Liver (tissue), 3 donors: ENCODE data around the gene ZNF454.

Experiments
- ATF3 ChIP-seq: IDR thresholded peaks from 2 replicates; pipeline ENCODE4 v1.6.1; 2016; ENCODE audit warnings: antibody characterized with exemption
- EGR1 ChIP-seq, 2 donors: IDR thresholded peaks; 2 replicates each; pipeline ENCODE4 v1.6.1; 2016 to 2018; ENCODE audit warnings: antibody characterized with exemption in 2 of 2, low read depth in 2 of 2
- GABPA ChIP-seq, 2 donors: IDR thresholded peaks in 1 of 2; conservative IDR thresholded peaks in 1 of 2; 2 replicates each; pipeline ENCODE4 v1.6.1; 2016; ENCODE audit warnings: antibody characterized with exemption in 2 of 2, mild to moderate bottlenecking in 1 of 2, moderate library complexity in 1 of 2
- HNF4G ChIP-seq: IDR thresholded peaks from 2 replicates; pipeline ENCODE4 v1.6.1; 2016; ENCODE audit warnings: antibody characterized with exemption
- JUND ChIP-seq, 2 donors: IDR thresholded peaks; 2 replicates each; pipeline ENCODE4 v1.6.1; 2016; ENCODE audit warnings: antibody characterized with exemption in 2 of 2
- YY1 ChIP-seq: IDR thresholded peaks from 2 replicates; pipeline ENCODE4 v1.6.1; 2016; ENCODE audit warnings: antibody characterized with exemption, mild to moderate bottlenecking
- TF ChIP-seq, protein P1 (sequence below): fragments of 150-350 bp; IDR thresholded peaks from 2 replicates; pipeline ENCODE4 v1.5.1; 2017; ENCODE audit warnings: improper control_type of control experiment, low read depth, low read length; ENCODE audit not compliant: missing input control
- TF ChIP-seq, protein P2 (sequence below): IDR thresholded peaks from 2 replicates; pipeline ENCODE4 v1.6.1; 2016; ENCODE audit warnings: antibody characterized with exemption
- donor health status: healthy.
- donor health status: healthy.

DNA sequence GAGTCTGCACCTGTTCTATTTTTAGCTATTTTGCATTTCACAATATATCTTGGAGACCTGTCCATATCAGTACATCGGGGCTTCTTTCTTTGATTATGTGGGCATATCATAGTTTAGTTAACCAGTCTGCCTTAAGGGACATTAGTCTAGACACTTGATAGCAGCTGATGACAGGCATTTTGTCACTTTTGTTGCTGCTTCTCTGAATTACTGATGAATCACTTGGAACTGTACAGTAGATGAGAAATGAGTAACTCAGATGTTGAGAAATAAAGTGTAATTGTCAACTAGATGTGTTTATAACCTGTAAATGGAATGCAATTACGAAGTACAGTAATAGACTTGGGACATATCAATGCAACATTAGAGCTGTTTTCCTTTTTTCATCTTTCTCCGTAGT, 38.1 kb upstream of the ZNF454 start:
- TF ChIP-seq EGR1 (IDR thresholded peaks at IDR 0.05; ENCODE audit: low read depth in 2 of 2) (no peak), YY1 (no peak), HNF4G (no peak), ATF3 (no peak), GABPA (IDR thresholded peaks at IDR 0.05 in 1 of 2, conservative IDR thresholded peaks at IDR 0.05 in 1 of 2) (no peak), JUND (IDR thresholded peaks at IDR 0.05) (no peak)
- TF ChIP-seq, protein P1, sequence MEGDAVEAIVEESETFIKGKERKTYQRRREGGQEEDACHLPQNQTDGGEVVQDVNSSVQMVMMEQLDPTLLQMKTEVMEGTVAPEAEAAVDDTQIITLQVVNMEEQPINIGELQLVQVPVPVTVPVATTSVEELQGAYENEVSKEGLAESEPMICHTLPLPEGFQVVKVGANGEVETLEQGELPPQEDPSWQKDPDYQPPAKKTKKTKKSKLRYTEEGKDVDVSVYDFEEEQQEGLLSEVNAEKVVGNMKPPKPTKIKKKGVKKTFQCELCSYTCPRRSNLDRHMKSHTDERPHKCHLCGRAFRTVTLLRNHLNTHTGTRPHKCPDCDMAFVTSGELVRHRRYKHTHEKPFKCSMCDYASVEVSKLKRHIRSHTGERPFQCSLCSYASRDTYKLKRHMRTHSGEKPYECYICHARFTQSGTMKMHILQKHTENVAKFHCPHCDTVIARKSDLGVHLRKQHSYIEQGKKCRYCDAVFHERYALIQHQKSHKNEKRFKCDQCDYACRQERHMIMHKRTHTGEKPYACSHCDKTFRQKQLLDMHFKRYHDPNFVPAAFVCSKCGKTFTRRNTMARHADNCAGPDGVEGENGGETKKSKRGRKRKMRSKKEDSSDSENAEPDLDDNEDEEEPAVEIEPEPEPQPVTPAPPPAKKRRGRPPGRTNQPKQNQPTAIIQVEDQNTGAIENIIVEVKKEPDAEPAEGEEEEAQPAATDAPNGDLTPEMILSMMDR, result no peak
- TF ChIP-seq, protein P2, sequence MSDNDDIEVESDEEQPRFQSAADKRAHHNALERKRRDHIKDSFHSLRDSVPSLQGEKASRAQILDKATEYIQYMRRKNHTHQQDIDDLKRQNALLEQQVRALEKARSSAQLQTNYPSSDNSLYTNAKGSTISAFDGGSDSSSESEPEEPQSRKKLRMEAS, result no peak
